H9 (cell line): Measurements from ENCODE around the gene REEP3. TPM values are rescaled to one million over a fixed set of nuclear protein-coding genes. Genes with fewer than 3 reads are reported as not detected.

ENCODE experiments used
- DNase-seq: peaks from one replicate; pipeline ENCODE4 v3.0.0-alpha.2; 2017
- H2AFZ ChIP-seq: one replicate; pipeline ENCODE4 v1.6.1; 2013; ENCODE audit warnings: mild to moderate bottlenecking, low read length, control low read depth, moderate library complexity
- H2AK5ac ChIP-seq: 2 replicates; pipeline ENCODE4 v1.6.1; 2013; ENCODE audit warnings: low read length, control low read depth, mixed read lengths; ENCODE audit not compliant: insufficient read length
- H2BK120ac ChIP-seq: one replicate; pipeline ENCODE4 v1.6.1; 2013; ENCODE audit warnings: low read depth, mild to moderate bottlenecking, low read length, control low read depth, inconsistent platforms; ENCODE audit not compliant: poor library complexity, severe bottlenecking
- H2BK12ac ChIP-seq: 2 replicates; pipeline ENCODE4 v1.6.1; 2013; ENCODE audit warnings: low read length, control low read depth, mixed read lengths, low read depth; ENCODE audit not compliant: insufficient read length
- H2BK15ac ChIP-seq: 2 replicates; pipeline ENCODE4 v1.6.1; 2013; ENCODE audit warnings: low read depth, low read length, control low read depth
- H2BK20ac ChIP-seq: one replicate; pipeline ENCODE4 v1.6.1; 2013; ENCODE audit warnings: low read depth, mild to moderate bottlenecking, low read length, control low read depth, inconsistent platforms; ENCODE audit not compliant: poor library complexity, severe bottlenecking
- H2BK5ac ChIP-seq: 2 replicates; pipeline ENCODE4 v1.6.1; 2013; ENCODE audit warnings: low read length, control low read depth, mixed read lengths; ENCODE audit not compliant: insufficient read length
- H3K14ac ChIP-seq: 2 replicates; pipeline ENCODE4 v1.6.1; 2013; ENCODE audit warnings: low read length, control low read depth; ENCODE audit not compliant: insufficient read depth
- H3K18ac ChIP-seq: 2 replicates; pipeline ENCODE4 v1.6.1; 2013; ENCODE audit warnings: low read depth, mild to moderate bottlenecking, mixed read lengths, low read length, control low read depth; ENCODE audit not compliant: insufficient read length
- H3K23ac ChIP-seq: 2 replicates; pipeline ENCODE4 v1.6.1; 2013; ENCODE audit warnings: low read length, control low read depth, mixed read lengths, low read depth; ENCODE audit not compliant: insufficient read length
- H3K23me2 ChIP-seq: 2 replicates; pipeline ENCODE4 v1.6.1; 2013; ENCODE audit warnings: low read depth, mild to moderate bottlenecking, mixed read lengths, low read length, control low read depth; ENCODE audit not compliant: insufficient read length, poor library complexity, severe bottlenecking
- H3K27ac ChIP-seq: 2 replicates; pipeline ENCODE4 v1.5.1; 2013; ENCODE audit warnings: low read length, control low read depth, mixed read lengths, low read depth; ENCODE audit not compliant: insufficient read length
- H3K27me3 ChIP-seq: 2 replicates; pipeline ENCODE4 v1.6.1; 2013; ENCODE audit warnings: low read length, control low read depth, inconsistent platforms; ENCODE audit not compliant: insufficient read depth
- H3K4ac ChIP-seq: 2 replicates; pipeline ENCODE4 v1.6.1; 2013; ENCODE audit warnings: low read depth, mild to moderate bottlenecking, control low read depth, inconsistent platforms, low read length, moderate library complexity
- H3K4me1 ChIP-seq: 2 replicates; pipeline ENCODE4 v1.6.1; 2013; ENCODE audit warnings: low read length, control low read depth, inconsistent platforms; ENCODE audit not compliant: insufficient read depth
- H3K4me2 ChIP-seq: 2 replicates; pipeline ENCODE4 v1.6.1; 2013; ENCODE audit warnings: low read length, control low read depth, mixed read lengths; ENCODE audit not compliant: insufficient read length, insufficient read depth
- H3K56ac ChIP-seq: 2 replicates; pipeline ENCODE4 v1.6.1; 2013; ENCODE audit warnings: low read depth, mild to moderate bottlenecking, mixed read lengths, low read length, control low read depth; ENCODE audit not compliant: insufficient read length
- H3K79me1 ChIP-seq: 2 replicates; pipeline ENCODE4 v1.6.1; 2013; ENCODE audit warnings: low read depth, mild to moderate bottlenecking, moderate library complexity, low read length, control low read depth, inconsistent platforms; ENCODE audit not compliant: insufficient read depth, poor library complexity, severe bottlenecking
- H3K79me2 ChIP-seq: 2 replicates; pipeline ENCODE4 v1.6.1; 2013; ENCODE audit warnings: low read length, control low read depth, inconsistent platforms; ENCODE audit not compliant: insufficient read depth
- H3K9ac ChIP-seq: 2 replicates; pipeline ENCODE4 v1.6.1; 2013; ENCODE audit warnings: low read length, control low read depth, mixed read lengths; ENCODE audit not compliant: insufficient read length; ENCODE audit errors: extremely low read depth
- H3K9me3 ChIP-seq: one replicate; pipeline ENCODE4 v1.6.1; 2013; ENCODE audit warnings: low read depth, low read length, inconsistent platforms; ENCODE audit not compliant: control insufficient read depth
- H3T11ph ChIP-seq: one replicate; pipeline ENCODE4 v1.6.1; 2013; ENCODE audit warnings: mild to moderate bottlenecking, low read length, control low read depth, inconsistent platforms
- H4K20me1 ChIP-seq: one replicate; pipeline ENCODE4 v1.6.1; 2013; ENCODE audit not compliant: control insufficient read depth, insufficient read length, insufficient read depth
- H4K5ac ChIP-seq: 2 replicates; pipeline ENCODE4 v1.6.1; 2013; ENCODE audit warnings: low read depth, mild to moderate bottlenecking, mixed read lengths, low read length, control low read depth; ENCODE audit not compliant: insufficient read length
- H4K8ac ChIP-seq: replicated peaks from 2 replicates; pipeline ENCODE4 v1.6.1; 2013; ENCODE audit warnings: low read length, control low read depth, mixed read lengths, low read depth; ENCODE audit not compliant: insufficient read length
- H4K91ac ChIP-seq: 2 replicates; pipeline ENCODE4 v1.6.1; 2013; ENCODE audit warnings: low read depth, mild to moderate bottlenecking, moderate library complexity, mixed read lengths, low read length, control low read depth; ENCODE audit not compliant: insufficient read length
- H3K27ac Mint-ChIP-seq, 3 experiments: 2 replicates in 2 of 3; 3 replicates in 1 of 3; pipeline ENCODE4 v1.8.0; 2020 to 2021; ENCODE audit warnings: mixed read lengths in 3 of 3, mild to moderate bottlenecking in 1 of 3, moderate library complexity in 1 of 3
- H3K27me3 Mint-ChIP-seq: 2 replicates; pipeline ENCODE4 v1.8.0; 2021; ENCODE audit warnings: low read depth, mild to moderate bottlenecking, moderate library complexity, mixed read lengths
- H3K36me3 Mint-ChIP-seq, 3 experiments: 2 replicates in 2 of 3; 3 replicates in 1 of 3; pipeline ENCODE4 v1.8.0; 2020 to 2021; ENCODE audit warnings: low read depth in 3 of 3, mixed read lengths in 3 of 3; ENCODE audit not compliant: insufficient read depth in 1 of 3
- H3K4me1 Mint-ChIP-seq, 2 experiments: 2 replicates each; pipeline ENCODE4 v1.8.0; 2020; ENCODE audit warnings: mixed read lengths in 2 of 2
- H3K4me3 Mint-ChIP-seq, 2 experiments: 2 replicates in 1 of 2; 3 replicates in 1 of 2; pipeline ENCODE4 v1.8.0; 2020 to 2021; ENCODE audit warnings: mild to moderate bottlenecking in 2 of 2, mixed read lengths in 2 of 2, moderate library complexity in 1 of 2
- H3K9me3 Mint-ChIP-seq, 2 experiments: 2 replicates in 1 of 2; 3 replicates in 1 of 2; pipeline ENCODE4 v1.8.0; 2020; ENCODE audit warnings: mild to moderate bottlenecking in 2 of 2, mixed read lengths in 2 of 2, moderate library complexity in 1 of 2
- WGBS: extraction: QIAGEN DNeasy Blood & Tissue Kit; methylation state at CpG from one replicate; pipeline ENCODE4 v1.1.7; 2013; ENCODE audit warnings: missing lambda C conversion rate, low lambda C conversion rate, mixed read lengths; ENCODE audit not compliant: insufficient read length; ENCODE audit errors: extremely low coverage; 5-methylcytosine and 5-hydroxymethylcytosine counted together
- total RNA-seq: library from RNA; stranded (reverse); gene quantifications from 2 replicates; pipeline ENCODE4 v1.2.1, GENCODE V29; 2021
- TF ChIP-seq, protein P1 (sequence below): fragments of 200-600 bp; sonication (generic); conservative IDR thresholded peaks from 3 replicates; pipeline ENCODE4 v1.8.0; 2021; ENCODE audit warnings: antibody characterized with exemption, mild to moderate bottlenecking

The REEP3 gene
- total RNA-seq, 1 experiment from 2014 or later, result 21.4 TPM

DNA sequence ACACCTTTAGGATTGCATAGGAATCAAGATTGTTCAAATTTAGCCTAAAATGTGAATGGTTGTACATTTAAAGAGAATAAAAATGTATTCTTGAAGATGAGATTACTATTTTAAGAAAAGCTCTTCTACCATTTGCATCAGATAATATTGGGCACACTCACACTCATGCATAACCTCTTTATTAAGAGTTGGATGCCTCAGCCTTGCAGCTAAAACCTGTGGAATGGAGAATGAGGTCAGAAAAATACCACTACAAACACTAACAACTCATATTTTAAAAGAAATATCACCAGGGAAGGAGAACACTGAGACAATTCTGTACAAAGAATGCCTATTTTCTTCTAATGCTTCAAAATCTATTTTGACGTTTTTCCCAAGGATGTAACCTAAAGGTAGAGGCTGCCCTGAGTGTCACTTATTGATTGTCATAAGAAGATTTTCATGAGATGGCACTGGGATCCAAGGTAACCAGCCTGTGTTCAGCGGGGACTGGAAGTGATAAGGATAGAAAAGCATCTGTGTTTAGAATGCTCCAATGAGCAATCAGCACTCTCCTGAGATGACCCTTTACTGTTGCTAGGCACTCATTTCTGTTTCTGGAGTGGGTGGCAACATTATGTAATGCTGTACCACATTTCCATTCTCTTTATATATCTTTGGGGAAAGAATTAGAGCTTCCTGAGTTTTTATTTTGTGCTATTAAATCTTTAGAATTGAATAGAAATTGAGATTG lies 26.6 kb downstream of the REEP3 start:
- H2BK20ac ChIP-seq, result no peak overlapping the region
- no peak overlapping the region for H4K91ac ChIP-seq
- H3K18ac ChIP-seq, result no peak overlapping the region
- H2BK5ac ChIP-seq, result no peak overlapping the region
- Mint-ChIP-seq H3K27me3 (no peaks in the 10 kb centered on the region), H3K27ac (no peak overlapping the region), H3K4me1 (peaks cover 7 to 10% of the 10 kb centered on the region in 2 experiments), H3K36me3 (peaks cover 2 to 10% (median 3%) of the 10 kb centered on the region in 3 experiments; a peak in 4 of 7 replicates), H3K9me3 (no peaks in the 10 kb centered on the region), H3K4me3 (no peak overlapping the region)
- no peak overlapping the region for H3K23ac ChIP-seq
- no peak overlapping the region for H2BK120ac ChIP-seq
- H3K27me3 ChIP-seq, result no peaks in the 10 kb centered on the region
- H3K14ac ChIP-seq, result no peak overlapping the region
- no peak overlapping the region for H2BK12ac ChIP-seq
- no peak overlapping the region for H4K5ac ChIP-seq
- H4K20me1 ChIP-seq, result no peaks in the 10 kb centered on the region
- no peak overlapping the region for H3K4ac ChIP-seq
- no peak overlapping the region for H2AK5ac ChIP-seq
- no peaks in the 10 kb centered on the region for H3K23me2 ChIP-seq
- no peak overlapping the region for H2BK15ac ChIP-seq
- TF ChIP-seq, protein P1, sequence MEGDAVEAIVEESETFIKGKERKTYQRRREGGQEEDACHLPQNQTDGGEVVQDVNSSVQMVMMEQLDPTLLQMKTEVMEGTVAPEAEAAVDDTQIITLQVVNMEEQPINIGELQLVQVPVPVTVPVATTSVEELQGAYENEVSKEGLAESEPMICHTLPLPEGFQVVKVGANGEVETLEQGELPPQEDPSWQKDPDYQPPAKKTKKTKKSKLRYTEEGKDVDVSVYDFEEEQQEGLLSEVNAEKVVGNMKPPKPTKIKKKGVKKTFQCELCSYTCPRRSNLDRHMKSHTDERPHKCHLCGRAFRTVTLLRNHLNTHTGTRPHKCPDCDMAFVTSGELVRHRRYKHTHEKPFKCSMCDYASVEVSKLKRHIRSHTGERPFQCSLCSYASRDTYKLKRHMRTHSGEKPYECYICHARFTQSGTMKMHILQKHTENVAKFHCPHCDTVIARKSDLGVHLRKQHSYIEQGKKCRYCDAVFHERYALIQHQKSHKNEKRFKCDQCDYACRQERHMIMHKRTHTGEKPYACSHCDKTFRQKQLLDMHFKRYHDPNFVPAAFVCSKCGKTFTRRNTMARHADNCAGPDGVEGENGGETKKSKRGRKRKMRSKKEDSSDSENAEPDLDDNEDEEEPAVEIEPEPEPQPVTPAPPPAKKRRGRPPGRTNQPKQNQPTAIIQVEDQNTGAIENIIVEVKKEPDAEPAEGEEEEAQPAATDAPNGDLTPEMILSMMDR, result no peak
- peaks cover 4% of the 10 kb centered on the region; the same call in 1 of the 2 replicates for H3K79me2 ChIP-seq
- peaks cover 3% of the 10 kb centered on the region; the same call in 1 of the 2 replicates for H3K4me1 ChIP-seq
- H3K56ac ChIP-seq, result no peak overlapping the region
- no peak overlapping the region for H3K9ac ChIP-seq
- H3K27ac ChIP-seq, result no peak overlapping the region
- H4K8ac ChIP-seq, result no peak overlapping the region
- H3T11ph ChIP-seq, result no peak overlapping the region
- H3K79me1 ChIP-seq, result peaks cover 4% of the 10 kb centered on the region
- WGBS, result no CpG with 5 or more reads among the region's 2 CpGs
- DNase-seq, result no peak
- no peaks in the 10 kb centered on the region for H3K9me3 ChIP-seq
- H3K4me2 ChIP-seq, result no peak overlapping the region
- no peak overlapping the region for H2AFZ ChIP-seq
